HepG2 (cell line): ENCODE results near the gene CDX1. TPM values are rescaled to one million over a fixed set of nuclear protein-coding genes. Genes with fewer than 3 reads are reported as not detected.

ENCODE experiments used
- ARID4A ChIP-seq: sonication (generic); formaldehyde crosslinking; IDR thresholded peaks from 2 replicates; pipeline ENCODE4 v1.5.0; 2020; ENCODE audit warnings: mild to moderate bottlenecking, missing genetic modification reagents, borderline replicate concordance
- ARID5B ChIP-seq: IDR thresholded peaks from 2 replicates; pipeline ENCODE4 v1.4.0; 2020; ENCODE audit warnings: mild to moderate bottlenecking, missing genetic modification reagents
- FOXP1 ChIP-seq, 2 experiments: fragments of 450-650 bp in 1 of 2; IDR thresholded peaks; 2 replicates each; pipeline ENCODE4 v1.6.1; 2017 to 2018; ENCODE audit warnings: antibody characterized with exemption in 1 of 2
- FUBP1 ChIP-seq: sonication (generic); formaldehyde crosslinking; IDR thresholded peaks from 2 replicates; pipeline ENCODE4 v1.5.1; 2020; ENCODE audit warnings: missing genetic modification reagents, mild to moderate bottlenecking, borderline replicate concordance
- HDAC2 ChIP-seq: sonication (generic); formaldehyde crosslinking; IDR thresholded peaks from 2 replicates; pipeline ENCODE4 v1.4.0; 2020; ENCODE audit warnings: missing genetic modification reagents
- HOXA5 ChIP-seq: sonication (generic); formaldehyde crosslinking; IDR thresholded peaks from 2 replicates; pipeline ENCODE4 v1.4.0; 2020; ENCODE audit warnings: missing genetic modification reagents
- NFYC ChIP-seq: IDR thresholded peaks from 2 replicates; pipeline ENCODE4 v1.6.1; 2016; ENCODE audit warnings: missing genetic modification reagents, missing compliant biosample characterization
- NR2F1 ChIP-seq, 2 experiments: fragments of 450-650 bp in 1 of 2; formaldehyde crosslinking in 1 of 2; IDR thresholded peaks; 2 replicates each; pipeline versions ENCODE4 v1.5.0 to v1.6.1; 2016 to 2020; ENCODE audit warnings: mild to moderate bottlenecking in 1 of 2, missing compliant biosample characterization in 1 of 2, missing genetic modification reagents in 1 of 2, moderate library complexity in 1 of 2
- PHF8 ChIP-seq: sonication (generic); formaldehyde crosslinking; IDR thresholded peaks from 2 replicates; pipeline ENCODE4 v1.5.0; 2020; ENCODE audit warnings: missing genetic modification reagents
- PLRG1 ChIP-seq: fragments of 450-650 bp; conservative IDR thresholded peaks from 2 replicates; pipeline ENCODE4 v1.6.1; 2016
- SAFB2 ChIP-seq: sonication (generic); formaldehyde crosslinking; IDR thresholded peaks from 2 replicates; pipeline ENCODE4 v1.5.1; 2020; ENCODE audit warnings: missing genetic modification reagents, low read depth, mild to moderate bottlenecking, borderline replicate concordance
- SAP130 ChIP-seq: IDR thresholded peaks from 2 replicates; pipeline ENCODE4 v1.6.1; 2016; ENCODE audit warnings: low read depth
- SIX1 ChIP-seq: sonication (generic); formaldehyde crosslinking; IDR thresholded peaks from 2 replicates; pipeline ENCODE4 v1.4.0; 2020; ENCODE audit warnings: missing genetic modification reagents, borderline replicate concordance
- U2AF1 ChIP-seq: fragments of 200-400 bp; formaldehyde crosslinking; optimal IDR thresholded peaks from 2 replicates; pipeline ENCODE3; 2017; ENCODE audit warnings: mild to moderate bottlenecking, low read depth, low read length
- U2AF2 ChIP-seq: fragments of 200-400 bp; formaldehyde crosslinking; IDR thresholded peaks from 2 replicates; pipeline ENCODE4 v1.6.1; 2017; ENCODE audit warnings: low read depth, mild to moderate bottlenecking, low read length
- XRCC5 ChIP-seq: fragments of 200-400 bp; formaldehyde crosslinking; optimal IDR thresholded peaks from 2 replicates; pipeline ENCODE3; 2017; ENCODE audit warnings: mild to moderate bottlenecking, low read length
- ZNF263 ChIP-seq: sonication (generic); formaldehyde crosslinking; IDR thresholded peaks from 2 replicates; pipeline ENCODE4 v1.4.0; 2020; ENCODE audit warnings: missing genetic modification reagents
- ZNF296 ChIP-seq: sonication (generic); formaldehyde crosslinking; conservative IDR thresholded peaks from 2 replicates; pipeline ENCODE4 v1.5.0; 2020; ENCODE audit warnings: mild to moderate bottlenecking, missing genetic modification reagents
- ZNF331 ChIP-seq: sonication (generic); formaldehyde crosslinking; IDR thresholded peaks from 2 replicates; pipeline ENCODE4 v1.4.0; 2020; ENCODE audit warnings: missing genetic modification reagents
- ZNF775 ChIP-seq: sonication (generic); formaldehyde crosslinking; IDR thresholded peaks from 2 replicates; pipeline ENCODE4 v1.4.0; 2020; ENCODE audit warnings: missing genetic modification reagents, mild to moderate bottlenecking, moderate library complexity, borderline replicate concordance
- polyA plus RNA-seq, 8 experiments: library from polyadenylated mRNA; depleted of rRNA in 3 of 8; stranded (reverse) in 7 of 8; unstranded in 1 of 8; fragments of >200 nt; fragmentation: Illumina TruSeq in 4 of 8; extraction: Trizol in 4 of 8; gene quantifications; 2 replicates each; pipeline versions ENCODE4 v1.2.1 to v1.2.3, GENCODE V29; 2011 to 2016; ENCODE audit warnings: low read depth in 4 of 8, missing spikeins in 1 of 8, mixed read lengths in 1 of 8; ENCODE audit not compliant: insufficient read depth in 1 of 8
- total RNA-seq, 5 experiments: library from RNA; depleted of rRNA; stranded (reverse); fragments of >200 nt; fragmentation: Illumina TruSeq; extraction: Trizol; gene quantifications; 2 replicates each; pipeline ENCODE4 v1.2.3, GENCODE V29; 2016; ENCODE audit warnings: low read depth in 1 of 5

Gene CDX1
- total and polyA plus RNA-seq, 2 of the 13 experiments (the other 11 are each of a cell fraction or from before 2014, with no cell fraction given) = not detected

GRCh38 chr5:150138551-150139265, 27.9 kb upstream of the CDX1 start (continued):
- peak; percentile 26; the same call in 1 of the 2 replicates for TF ChIP-seq ARID4A
- peak; percentile 59 for TF ChIP-seq XRCC5
- TF ChIP-seq FUBP1 = no peak
- no peak for TF ChIP-seq U2AF2
- TF ChIP-seq PLRG1 = no peak
- TF ChIP-seq FOXP1 (IDR thresholded peaks at IDR 0.05) = no peak
- peak; percentile 39; the same call in 1 of the 2 replicates for TF ChIP-seq FOXP1 (CRISPR knock-in tag; IDR thresholded peaks at IDR 0.05)
- TF ChIP-seq SAFB2 (CRISPR knock-in tag) = no peak
- TF ChIP-seq ARID5B (CRISPR knock-in tag) = peak; percentile 69
- TF ChIP-seq ZNF331 = peak; percentile 72
- 0 out of 2 replicates have a peak, but pooled peaks have one; percentile 36 for TF ChIP-seq HOXA5 (CRISPR knock-in tag)
- no peak for TF ChIP-seq SIX1 (CRISPR knock-in tag)
- no peak; the same call in 1 of the 2 replicates for TF ChIP-seq PHF8 (CRISPR knock-in tag)
- TF ChIP-seq ZNF296 = peak; percentile 77; the same call in 1 of the 2 replicates
- TF ChIP-seq ZNF263 (CRISPR knock-in tag) = peak; percentile 85
- no peak for TF ChIP-seq ZNF775 (CRISPR knock-in tag)
- TF ChIP-seq NR2F1 (CRISPR knock-in tag; IDR thresholded peaks at IDR 0.05) = no peak
- peak; percentile 65 for TF ChIP-seq SAP130
- TF ChIP-seq U2AF1 = peak; percentile 72
- TF ChIP-seq NFYC = no peak
- TF ChIP-seq HDAC2 = peak; percentile 40; the same call in 1 of the 2 replicates
